GM18519 (cell line): ENCODE measurements around the gene AFDN.

ENCODE experiments used
- ATAC-seq: cut with Tn5 transposase; IDR thresholded peaks from one replicate; pipeline ENCODE4 v1.9.1; 2021; ENCODE audit warnings: mild to moderate bottlenecking, moderate library complexity; ENCODE audit not compliant: unreplicated experiment, low FRiP score

AFDN gene

DNA sequence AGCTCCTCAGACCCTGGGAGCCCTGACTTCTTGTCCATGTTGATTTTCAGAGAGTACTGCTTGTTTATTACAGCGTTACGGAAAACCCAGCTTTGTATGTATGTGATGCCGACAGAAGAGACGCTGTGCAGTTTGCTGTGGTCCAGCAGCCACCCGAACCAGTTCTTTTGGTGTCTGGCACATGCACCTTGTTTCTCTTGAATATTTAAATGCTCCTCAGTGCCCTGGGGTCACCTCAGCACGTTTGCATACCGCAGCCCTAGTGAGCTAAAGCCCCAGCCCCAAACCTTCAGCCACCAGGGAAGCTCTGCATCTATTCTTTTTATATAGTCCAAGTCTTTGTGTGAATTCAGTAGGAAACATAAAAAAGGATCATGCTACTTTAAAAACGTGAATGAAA, 39.9 kb downstream of the AFDN start:
- no peak for ATAC-seq

DNA sequence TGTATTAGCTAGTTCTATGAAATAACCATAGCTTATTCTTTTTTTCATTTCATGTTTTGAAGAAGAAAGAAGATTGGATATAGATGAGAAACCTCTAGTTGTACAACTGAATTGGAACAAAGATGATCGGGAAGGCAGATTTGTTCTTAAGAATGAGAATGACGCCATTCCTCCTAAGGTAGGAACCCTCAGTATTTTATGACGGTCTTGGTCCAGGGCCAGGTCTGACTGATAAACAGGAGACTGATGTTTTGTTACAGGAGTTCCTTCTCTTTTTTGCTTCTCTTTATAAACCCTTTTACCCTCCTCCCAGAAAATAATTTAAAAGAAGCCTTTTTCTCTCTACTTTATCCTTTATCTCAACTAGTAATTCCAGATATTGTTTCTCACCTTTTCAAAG, 43.6 kb downstream of the AFDN start:
- ATAC-seq: no peak

DNA sequence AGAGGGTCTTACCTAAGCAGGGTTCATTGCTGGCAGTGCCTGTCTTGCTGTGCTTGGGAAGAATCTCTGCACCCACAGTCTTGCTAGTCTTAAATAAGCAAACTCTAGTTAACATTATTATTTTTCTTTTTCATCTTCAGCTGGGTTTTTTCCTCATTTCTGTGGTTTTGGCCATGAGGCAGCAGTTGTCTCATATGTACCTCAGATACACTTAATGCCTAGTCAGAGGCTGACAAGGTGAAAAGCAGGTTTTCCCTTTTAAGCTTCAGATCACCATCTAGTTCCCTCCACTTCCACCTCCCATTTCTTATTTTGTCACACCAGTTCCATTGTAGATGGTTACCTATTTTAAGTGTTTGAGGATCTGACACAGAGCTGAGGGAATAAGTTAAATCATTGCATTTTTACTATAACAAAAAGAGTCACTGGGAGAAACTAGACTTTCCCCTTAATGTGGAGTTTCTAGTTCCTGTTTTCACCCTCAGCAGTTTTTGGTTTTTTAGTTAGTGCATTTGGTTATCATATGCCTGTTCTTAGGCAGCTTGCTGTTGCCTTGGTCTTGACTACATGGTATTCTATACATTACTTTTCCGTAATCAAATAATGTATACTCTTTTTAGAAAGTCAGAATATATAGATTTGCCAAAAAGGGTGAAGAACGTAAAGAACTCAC, 46.0 kb downstream of the AFDN start:
- no peak for ATAC-seq

DNA sequence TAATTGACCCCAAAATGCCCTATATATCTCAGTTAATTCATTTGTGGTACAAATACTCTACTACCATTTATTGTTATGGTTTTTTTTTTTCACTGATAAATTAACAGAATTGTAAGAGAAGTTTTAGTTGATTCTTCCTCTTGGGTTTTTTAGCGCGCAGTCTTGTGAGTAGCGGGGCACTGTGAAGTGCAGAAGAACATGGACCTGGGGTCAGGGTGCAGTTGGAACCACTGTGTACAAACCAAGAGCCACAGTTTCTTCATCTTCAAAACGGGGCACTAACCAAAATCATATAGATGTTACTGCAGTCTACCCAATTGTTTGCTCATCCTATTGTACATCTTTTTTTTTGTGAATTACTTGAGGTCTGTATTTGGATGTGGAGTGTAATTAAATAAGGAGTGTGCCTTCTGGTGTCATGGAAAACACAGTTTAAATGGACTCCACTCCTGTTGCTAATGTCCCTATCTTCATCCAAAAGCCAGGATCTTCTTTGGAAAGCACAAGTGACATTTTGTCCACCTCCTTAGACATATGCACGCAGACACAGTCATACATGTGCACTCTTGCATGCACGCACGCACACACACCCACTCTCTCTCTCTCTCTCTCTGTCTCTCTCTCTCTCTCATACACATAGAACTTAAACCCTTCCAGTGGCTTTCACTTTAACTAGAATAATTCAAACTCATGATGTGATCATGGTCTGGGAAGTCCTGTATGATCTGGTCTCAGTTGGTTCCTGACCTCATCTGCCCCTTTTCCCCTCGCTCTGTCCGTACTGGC, 51.5 kb downstream of the AFDN start:
- ATAC-seq: no peak

DNA sequence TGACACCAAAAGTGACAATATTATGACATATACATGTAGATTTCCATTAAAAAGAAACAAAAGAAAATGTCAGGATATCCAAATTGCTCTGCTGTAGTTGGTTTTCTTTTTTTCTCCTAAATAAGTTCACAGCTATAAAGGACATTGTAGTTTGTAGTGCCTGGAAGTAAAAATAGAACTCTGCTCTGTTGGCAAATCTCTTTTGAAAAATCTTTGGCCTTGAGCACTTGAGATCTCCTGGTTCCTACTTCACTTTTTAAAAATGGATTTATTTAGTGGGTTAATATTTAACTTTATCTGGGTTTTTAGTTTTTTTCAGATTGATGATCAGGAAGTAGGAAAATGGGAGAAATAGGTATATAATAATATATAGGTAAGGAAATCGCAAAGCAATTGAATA, 52.9 kb downstream of the AFDN start:
- no peak for ATAC-seq

DNA sequence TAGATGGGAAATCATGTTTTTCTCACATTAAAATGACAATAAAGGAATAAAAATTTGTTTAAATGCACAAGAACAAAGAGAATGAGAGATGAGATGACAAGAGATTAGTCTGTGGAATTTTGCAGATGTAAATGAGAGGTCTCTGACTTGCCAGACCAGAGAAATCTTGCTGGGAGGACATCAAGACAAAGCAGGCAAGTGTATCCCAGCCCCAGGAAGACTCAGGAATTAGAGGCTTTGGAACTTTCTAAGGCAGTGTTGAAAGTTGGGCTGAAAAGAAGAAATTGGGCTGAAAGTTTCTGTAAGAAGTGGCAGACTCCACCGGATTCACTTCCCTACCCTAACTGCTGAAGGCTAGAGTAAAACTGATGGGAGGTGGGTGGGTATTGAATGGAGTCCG, 54.6 kb downstream of the AFDN start:
- no peak for ATAC-seq

DNA sequence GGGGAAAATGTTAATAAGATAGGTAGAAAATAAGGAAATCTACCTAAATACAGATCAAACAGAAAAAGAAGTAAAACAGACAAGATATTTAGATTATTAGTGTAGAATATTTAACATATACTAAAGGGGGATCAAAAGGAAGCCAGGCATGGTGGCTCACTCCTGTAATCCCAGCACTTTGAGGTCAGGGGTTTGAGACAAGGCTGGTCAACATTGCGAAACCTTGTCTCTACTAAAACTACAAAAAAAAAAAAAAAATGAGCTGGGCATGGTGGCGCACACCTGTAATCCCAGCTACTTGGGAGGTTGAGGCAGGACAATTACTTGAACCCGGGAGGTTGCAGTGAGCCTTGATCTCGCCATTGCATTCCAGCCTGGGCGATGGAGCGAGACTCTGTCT, 55.5 kb downstream of the AFDN start:
- no peak for ATAC-seq

DNA sequence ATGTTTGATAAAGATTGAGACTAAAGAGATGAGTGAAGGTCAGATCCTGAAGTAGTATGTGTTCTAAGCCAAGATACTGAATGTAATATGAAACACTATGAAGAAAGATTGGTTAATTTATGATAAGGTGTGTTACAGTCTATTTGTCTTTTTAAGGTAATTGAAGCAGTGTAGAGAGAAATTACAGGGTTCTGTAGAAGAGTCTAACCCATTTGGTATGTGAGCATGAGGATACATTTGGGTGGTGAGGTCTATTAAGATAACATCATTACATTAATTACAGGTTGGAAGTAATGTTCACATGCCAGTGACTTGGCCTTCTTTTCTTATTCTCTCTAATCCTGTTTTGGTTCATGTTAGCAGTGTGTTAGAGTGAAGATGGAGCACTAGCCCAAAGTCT, 61.4 kb downstream of the AFDN start:
- ATAC-seq: no peak

DNA sequence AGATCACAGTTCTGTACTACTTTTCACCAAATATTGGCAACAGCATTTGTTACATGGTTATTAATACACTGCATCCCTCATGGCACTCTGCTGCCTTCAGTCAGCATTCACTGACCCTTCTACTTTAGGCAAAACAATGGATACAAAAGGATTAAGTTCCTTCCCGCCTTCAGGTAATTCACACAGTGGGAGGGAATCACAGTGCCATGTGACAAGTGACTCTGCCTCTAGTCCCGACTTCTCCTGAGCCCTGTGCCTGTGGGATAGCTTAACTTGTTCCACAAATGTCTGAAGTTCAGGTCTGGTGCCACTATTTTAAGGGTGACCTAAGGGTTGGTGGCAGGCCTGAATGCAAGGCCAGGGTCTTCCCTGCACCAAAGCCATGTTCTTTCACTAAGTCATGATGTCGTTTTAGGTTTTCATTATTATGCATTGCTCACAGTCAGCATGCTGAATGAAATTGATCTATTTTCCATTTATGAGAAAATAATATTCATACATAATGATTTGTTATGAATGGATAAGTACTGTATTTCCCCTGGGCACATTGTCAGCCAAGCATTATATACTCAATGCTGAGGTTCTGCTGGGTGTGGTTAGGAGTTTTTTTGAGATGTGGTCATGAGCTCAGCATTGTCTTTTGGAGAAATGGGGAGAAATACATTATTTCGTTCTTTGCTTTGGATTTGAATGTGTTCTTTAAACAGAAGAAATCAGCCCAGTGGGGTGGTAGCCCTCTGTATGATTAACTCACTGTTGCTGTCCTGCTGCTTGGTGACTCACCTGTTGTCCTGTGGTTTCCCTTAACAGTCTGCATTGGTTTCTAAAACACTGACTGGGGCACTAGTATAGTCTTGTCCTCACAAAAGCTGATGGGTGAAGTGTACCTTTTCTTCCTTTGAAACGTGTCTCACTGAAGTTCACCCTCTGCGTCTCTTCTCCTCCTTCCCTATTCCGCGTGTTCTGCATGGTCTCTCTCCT, 66.4 kb downstream of the AFDN start:
- ATAC-seq: no peak

DNA sequence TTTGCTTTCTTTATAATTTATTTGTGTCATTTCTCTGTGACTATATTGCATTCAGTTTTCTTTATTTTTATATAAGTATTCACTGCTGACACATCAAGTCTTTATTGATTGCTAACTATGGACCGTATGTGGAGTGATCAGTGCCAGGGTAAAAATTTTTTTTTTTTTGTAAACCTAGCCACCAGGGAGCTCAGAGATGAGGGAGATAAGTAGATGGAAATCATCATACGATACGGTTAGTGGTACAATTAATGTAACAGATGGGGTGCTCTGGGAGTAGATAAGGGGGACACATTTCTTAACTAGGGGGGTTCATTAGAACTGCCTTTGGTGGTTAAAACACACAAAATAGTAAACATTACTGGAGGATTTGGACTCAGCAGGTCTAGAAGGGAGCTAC, 68.3 kb downstream of the AFDN start:
- no peak for ATAC-seq

DNA sequence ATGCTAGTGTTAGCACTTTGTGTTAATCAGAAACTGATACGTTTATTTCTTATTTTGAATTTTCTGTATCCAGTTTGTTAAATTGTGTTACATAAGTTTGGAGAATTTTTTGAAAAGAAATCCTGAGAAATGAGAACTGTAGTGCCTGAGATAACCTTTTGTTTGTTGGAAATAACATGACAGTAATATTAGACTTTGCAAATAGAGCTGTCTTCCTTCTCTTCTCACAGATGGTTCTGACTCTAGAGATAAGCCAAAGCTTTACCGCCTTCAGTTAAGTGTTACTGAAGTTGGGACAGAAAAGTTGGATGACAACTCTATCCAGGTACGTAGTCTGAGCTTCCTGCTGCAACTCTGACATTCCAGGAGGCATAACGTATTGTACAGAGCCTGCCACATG, 69.9 kb downstream of the AFDN start:
- ATAC-seq: no peak

DNA sequence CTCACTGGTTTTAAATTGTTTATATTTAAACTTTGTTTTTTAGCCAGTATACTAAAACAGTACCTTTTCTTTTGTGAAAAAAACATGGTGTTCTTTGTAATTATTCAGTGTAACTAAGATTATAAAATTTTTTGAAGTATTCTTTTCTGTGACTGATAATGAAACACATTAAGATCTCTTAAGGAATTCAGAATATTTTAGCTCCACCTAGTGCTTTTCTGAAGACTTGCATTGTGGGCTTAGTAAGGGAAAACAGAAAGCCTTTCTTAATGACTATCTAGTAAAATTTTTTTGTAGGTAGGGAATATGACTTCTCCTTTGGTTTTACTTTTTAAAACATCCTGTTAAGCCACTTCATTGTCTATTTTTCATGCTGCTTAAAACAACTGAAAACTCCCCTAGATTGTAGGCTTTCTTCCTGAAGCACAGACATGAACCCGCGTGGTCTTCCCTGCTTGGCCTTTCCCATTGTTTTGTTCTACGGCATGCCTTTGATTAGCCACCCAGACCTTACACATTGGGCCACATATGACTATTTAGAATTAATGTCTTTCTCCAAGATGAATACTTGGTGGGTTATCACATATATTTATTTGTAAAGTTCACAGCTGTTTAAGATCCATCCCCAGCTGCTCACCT, 72.1 kb downstream of the AFDN start:
- ATAC-seq: no peak

DNA sequence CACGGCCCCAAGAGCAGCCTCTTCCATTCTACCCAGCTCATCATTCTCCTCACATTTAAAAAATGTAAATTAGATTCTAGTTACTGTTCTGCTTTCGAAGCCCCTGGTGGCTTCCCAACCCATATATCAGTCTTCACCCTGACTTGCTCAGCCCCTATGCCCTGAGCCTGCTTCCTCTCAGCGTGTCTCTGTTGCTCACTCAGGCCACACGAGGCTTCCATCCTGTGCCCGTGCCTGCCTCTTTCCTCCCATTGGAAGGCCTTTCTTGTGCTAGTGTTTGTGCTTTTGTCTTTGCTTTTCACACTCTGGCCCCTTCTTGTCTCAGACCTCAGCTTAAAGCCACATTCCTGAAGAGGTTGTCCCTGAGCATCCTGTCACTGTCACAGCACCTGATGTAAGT, 78.1 kb downstream of the AFDN start:
- ATAC-seq: no peak

DNA sequence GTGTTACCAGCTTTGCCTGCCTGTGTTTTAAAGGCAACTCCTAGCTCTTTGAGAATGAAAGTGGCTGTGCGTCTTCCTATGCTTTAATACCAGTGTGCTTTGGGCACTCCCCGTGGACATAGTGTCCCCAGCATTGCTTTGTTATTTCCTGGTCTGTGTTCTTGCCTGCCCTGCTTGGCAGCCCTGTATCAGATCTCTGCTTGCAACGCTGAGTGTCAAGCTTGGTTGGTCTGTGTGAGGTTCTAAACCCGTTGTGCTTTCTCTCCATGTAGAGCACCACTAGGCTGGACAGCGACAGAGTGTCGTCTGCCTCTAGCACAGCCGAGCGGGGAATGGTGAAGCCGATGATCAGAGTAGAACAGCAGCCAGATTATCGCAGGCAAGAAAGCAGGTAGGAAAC, 80.2 kb downstream of the AFDN start:
- no peak for ATAC-seq

DNA sequence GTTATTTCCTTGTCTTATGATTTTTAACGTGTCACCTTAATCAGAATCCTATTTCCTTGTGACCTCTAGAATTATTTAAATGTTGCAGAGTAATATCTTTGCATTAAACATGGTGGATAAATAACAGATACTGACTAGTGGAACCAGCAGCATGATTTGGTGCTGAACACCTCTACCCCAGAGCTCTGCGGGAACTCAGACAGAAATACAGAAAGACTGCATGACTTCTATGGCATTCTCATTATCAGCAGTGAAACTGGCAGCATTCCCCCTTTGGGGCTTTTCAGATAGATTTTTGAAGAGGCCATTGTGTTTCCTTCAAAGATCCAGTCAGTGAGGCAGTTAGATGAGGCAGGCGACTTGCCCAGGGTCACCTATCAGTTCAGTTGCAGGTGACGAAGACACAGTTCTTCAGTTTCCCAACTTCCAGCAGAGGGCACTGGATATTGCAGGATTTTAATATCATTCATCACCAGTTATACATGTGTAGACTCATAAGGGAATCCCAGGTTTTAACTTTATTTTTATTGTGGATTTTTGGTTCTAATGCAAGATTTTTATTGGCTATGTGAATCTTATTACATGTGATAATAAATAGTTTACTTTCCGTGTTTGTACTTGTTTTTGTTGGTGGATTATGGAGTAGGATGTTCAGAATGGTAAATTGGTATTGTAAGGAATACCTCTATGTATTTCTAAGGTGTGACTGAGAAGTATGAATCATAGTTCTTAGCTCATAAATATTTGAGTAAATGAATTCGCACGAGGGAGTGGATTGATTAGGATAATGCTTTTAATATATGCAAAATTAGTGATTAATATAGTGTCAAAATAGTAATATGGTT, 81.3 kb downstream of the AFDN start:
- ATAC-seq: no peak

DNA sequence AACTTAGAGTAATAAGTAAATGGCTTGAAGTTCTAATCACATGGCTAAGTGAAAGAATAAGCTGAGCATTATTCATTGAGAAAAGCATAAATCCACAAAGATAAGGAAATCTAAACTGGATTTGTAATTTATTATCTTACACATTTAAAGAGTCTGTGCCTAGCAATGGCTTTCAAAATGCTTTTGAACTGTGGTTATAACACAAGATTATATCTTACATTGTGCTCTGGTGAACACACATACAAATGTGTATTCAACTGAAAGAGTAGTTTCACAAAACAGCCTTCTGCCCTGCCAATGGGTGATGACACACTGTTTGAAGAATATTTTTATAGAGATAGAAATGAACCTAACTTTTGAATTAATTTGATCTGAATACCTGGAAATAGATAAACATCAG, 83.3 kb downstream of the AFDN start:
- ATAC-seq: no peak

DNA sequence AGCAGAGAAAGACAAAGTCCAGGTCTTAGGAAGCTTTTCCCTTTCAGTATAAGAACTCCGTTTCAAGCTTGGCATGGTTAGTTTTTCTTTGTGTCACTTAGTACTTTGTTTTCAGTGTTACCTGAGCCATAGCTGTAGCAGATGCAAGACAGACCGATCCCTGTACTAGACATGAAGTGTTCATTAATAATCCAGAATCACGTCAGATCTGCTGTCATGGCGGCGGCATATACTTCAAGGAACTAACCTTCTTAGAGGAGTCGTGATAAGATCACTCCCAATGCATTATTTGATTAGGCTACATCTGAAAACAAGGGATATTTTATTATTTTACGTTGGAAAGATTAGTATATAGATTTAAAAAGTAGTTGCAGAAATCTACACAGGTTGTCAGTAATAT, 83.9 kb downstream of the AFDN start:
- no peak for ATAC-seq

DNA sequence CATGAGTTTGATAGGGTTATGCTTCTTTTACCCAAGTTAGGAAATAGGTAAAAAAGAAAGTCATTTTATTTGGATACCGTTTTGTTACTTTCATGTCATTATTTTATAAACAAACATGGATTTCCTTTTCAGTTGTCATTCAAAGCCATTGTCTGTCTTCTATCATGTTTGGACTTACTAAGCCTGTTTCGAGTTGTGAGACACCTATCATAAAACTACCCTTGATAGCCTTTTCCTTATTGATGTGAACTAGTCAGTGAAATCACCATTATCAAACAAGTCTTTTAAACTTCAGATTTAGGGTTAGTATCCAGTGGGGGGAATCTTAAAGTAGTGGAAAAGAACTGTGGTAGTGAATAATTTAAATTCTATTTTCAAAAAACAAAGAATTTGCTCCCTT, 85.8 kb downstream of the AFDN start:
- ATAC-seq: no peak

DNA sequence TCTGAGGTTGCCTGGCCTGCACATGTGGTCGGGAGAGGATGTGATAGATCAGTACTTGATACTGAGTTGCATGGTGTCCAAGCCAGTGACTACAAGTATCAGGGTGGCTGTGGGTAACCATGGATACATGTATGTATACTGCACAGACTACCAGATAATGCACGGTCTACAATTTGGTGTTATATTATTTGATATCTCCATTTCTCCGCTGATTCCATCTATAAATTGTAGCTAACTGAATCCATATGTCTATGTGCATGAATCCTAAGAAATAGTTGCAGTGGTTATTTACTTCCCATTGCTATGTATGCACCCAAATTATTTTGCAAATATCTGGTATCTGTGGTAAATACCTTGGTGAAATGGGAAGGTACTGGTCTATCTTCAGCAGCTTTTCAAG, 87.0 kb downstream of the AFDN start:
- no peak for ATAC-seq

DNA sequence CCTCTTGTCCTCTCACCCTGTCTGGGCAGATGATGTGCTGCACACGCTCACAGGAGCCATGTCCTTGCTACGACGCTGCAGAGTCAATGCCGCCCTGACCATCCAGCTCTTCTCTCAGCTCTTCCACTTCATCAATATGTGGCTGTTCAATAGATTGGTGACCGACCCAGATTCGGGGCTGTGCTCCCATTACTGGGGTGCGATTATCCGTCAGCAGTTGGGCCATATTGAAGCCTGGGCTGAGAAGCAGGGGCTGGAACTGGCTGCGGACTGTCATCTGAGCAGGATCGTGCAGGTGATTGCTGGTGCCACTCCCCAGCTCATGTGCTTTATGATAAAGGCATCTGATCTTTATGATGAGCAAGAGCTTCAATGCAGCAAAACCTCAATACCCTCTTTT, 88.4 kb downstream of the AFDN start:
- no peak for ATAC-seq
